IMR-90 (cell line): Measurements from ENCODE around the gene PRKN. TPM values are rescaled to one million over a fixed set of nuclear protein-coding genes. Genes with fewer than 3 reads are reported as not detected.

ENCODE experiments used
- ATAC-seq: fragments of 200-7000 bp; cut with Tn5 transposase; 2 replicates; pipeline ENCODE4 v1.9.1; 2020; ENCODE audit warnings: low read depth, mild to moderate bottlenecking, moderate library complexity
- BruUV-seq: library from RNA; stranded (reverse); fragments of 400-500 nt; replicated peaks from 2 replicates; lab custom pipeline; 2021; lab: Mats Ljungman, UMichigan
- CTCF ChIA-PET: fragments of 300-600 bp; formaldehyde crosslinking; extraction: SDS; loops from one replicate; lab custom pipeline; 2021; ENCODE audit warnings: antibody characterized with exemption; lab: Yijun Ruan, JAX
- POLR2A ChIA-PET: fragments of 300-600 bp; sonication (Branson Sonifier 250); formaldehyde crosslinking; loops from one replicate; lab custom pipeline; 2022; ENCODE audit warnings: antibody characterized with exemption; ENCODE audit not compliant: unreplicated experiment; lab: Charles Lee
- DNase-seq: peaks from one replicate; pipeline ENCODE4 v3.0.0; 2013
- H2AFZ ChIP-seq: replicated peaks from 2 replicates; pipeline ENCODE3; 2013; ENCODE audit warnings: low read length, mild to moderate bottlenecking; ENCODE audit not compliant: poor library complexity
- H2AK5ac ChIP-seq: 2 replicates; pipeline ENCODE4 v1.6.1; 2013; ENCODE audit warnings: low read depth, low read length, inconsistent platforms
- H2AK9ac ChIP-seq: replicated peaks from 2 replicates; pipeline ENCODE3; 2013; ENCODE audit warnings: mild to moderate bottlenecking, low read depth, low read length, moderate library complexity; ENCODE audit not compliant: poor library complexity
- H2BK120ac ChIP-seq: 2 replicates; pipeline ENCODE4 v1.6.1; 2013; ENCODE audit warnings: low read depth, low read length, inconsistent platforms
- H2BK15ac ChIP-seq: 3 replicates; pipeline ENCODE4 v1.6.1; 2013; ENCODE audit warnings: low read depth, low read length, inconsistent platforms
- H2BK20ac ChIP-seq: 2 replicates; pipeline ENCODE4 v1.6.1; 2013; ENCODE audit warnings: low read depth, mild to moderate bottlenecking, inconsistent platforms, low read length, moderate library complexity
- H2BK5ac ChIP-seq: 2 replicates; pipeline ENCODE4 v1.6.1; 2013; ENCODE audit warnings: mild to moderate bottlenecking, low read depth, low read length, inconsistent platforms; ENCODE audit not compliant: poor library complexity, severe bottlenecking
- H3K14ac ChIP-seq: replicated peaks from 2 replicates; pipeline ENCODE4 v1.6.1; 2013; ENCODE audit warnings: low read depth, low read length, inconsistent platforms
- H3K18ac ChIP-seq: 2 replicates; pipeline ENCODE4 v1.6.1; 2013; ENCODE audit warnings: low read depth, low read length, control low read depth
- H3K23ac ChIP-seq: 2 replicates; pipeline ENCODE4 v1.6.1; 2013; ENCODE audit warnings: low read depth, low read length, inconsistent platforms
- H3K27ac ChIP-seq: 2 replicates; pipeline ENCODE4 v1.5.1; 2013; ENCODE audit warnings: mild to moderate bottlenecking, control low read depth, low read length; ENCODE audit not compliant: insufficient read depth
- H3K27me3 ChIP-seq: 2 replicates; pipeline ENCODE4 v1.6.1; 2013; ENCODE audit warnings: low read length; ENCODE audit not compliant: control insufficient read depth, insufficient read depth
- H3K36me3 ChIP-seq: 2 replicates; pipeline ENCODE4 v1.6.1; 2013; ENCODE audit warnings: low read length, mixed read lengths; ENCODE audit not compliant: control insufficient read depth, insufficient read depth
- H3K4ac ChIP-seq: 2 replicates; pipeline ENCODE4 v1.6.1; 2013; ENCODE audit warnings: low read depth, low read length, inconsistent platforms
- H3K4me1 ChIP-seq: 2 replicates; pipeline ENCODE4 v1.6.1; 2013; ENCODE audit warnings: low read length, mixed read lengths; ENCODE audit not compliant: control insufficient read depth, insufficient read depth
- H3K4me2 ChIP-seq: 2 replicates; pipeline ENCODE4 v1.6.1; 2013; ENCODE audit warnings: low read depth, mild to moderate bottlenecking, control low read depth, low read length, moderate library complexity
- H3K4me3 ChIP-seq: 2 replicates; pipeline ENCODE4 v1.5.1; 2013; ENCODE audit warnings: low read depth, mild to moderate bottlenecking, control low read depth, low read length, moderate library complexity; ENCODE audit not compliant: insufficient read depth
- H3K56ac ChIP-seq: 2 replicates; pipeline ENCODE4 v1.6.1; 2013; ENCODE audit warnings: low read length, inconsistent platforms; ENCODE audit not compliant: insufficient read depth; ENCODE audit errors: extremely low read depth
- H3K79me1 ChIP-seq, 2 experiments: 2 replicates each; pipeline ENCODE4 v1.6.1; 2013; ENCODE audit warnings: low read length in 2 of 2, inconsistent platforms in 1 of 2, low read depth in 1 of 2
- H3K9ac ChIP-seq: 2 replicates; pipeline ENCODE4 v1.6.1; 2013; ENCODE audit warnings: low read depth, low read length, control low read depth
- H3K9me1 ChIP-seq: 2 replicates; pipeline ENCODE4 v1.6.1; 2013; ENCODE audit warnings: low read length, inconsistent platforms; ENCODE audit not compliant: insufficient read depth
- H3K9me3 ChIP-seq: 2 replicates; pipeline ENCODE4 v1.6.1; 2013; ENCODE audit warnings: low read length; ENCODE audit not compliant: control insufficient read depth, insufficient read depth
- H4K20me1 ChIP-seq: 2 replicates; pipeline ENCODE4 v1.6.1; 2013; ENCODE audit warnings: low read length, inconsistent platforms; ENCODE audit not compliant: insufficient read depth
- H4K5ac ChIP-seq: 2 replicates; pipeline ENCODE4 v1.6.1; 2013; ENCODE audit warnings: mild to moderate bottlenecking, low read depth, low read length, control low read depth
- H4K8ac ChIP-seq, 2 experiments: 2 replicates each; pipeline ENCODE4 v1.6.1; 2013; ENCODE audit warnings: low read depth in 2 of 2, low read length in 2 of 2, control low read depth in 1 of 2, inconsistent platforms in 1 of 2
- H4K91ac ChIP-seq: 2 replicates; pipeline ENCODE4 v1.6.1; 2013; ENCODE audit warnings: low read depth, low read length, inconsistent platforms; ENCODE audit not compliant: insufficient read depth
- CEBPB ChIP-seq: IDR thresholded peaks from 2 replicates; pipeline ENCODE4 v1.6.1; 2012; ENCODE audit warnings: low read depth, low read length, improper control_type of control experiment
- CHD1 ChIP-seq: IDR thresholded peaks from 2 replicates; pipeline ENCODE4 v1.6.1; 2012; ENCODE audit warnings: low read depth, low read length, improper control_type of control experiment
- FOS ChIP-seq: fragments of 150-350 bp; IDR thresholded peaks from 2 replicates; pipeline ENCODE4 v1.6.1; 2016; ENCODE audit warnings: low read depth, low read length
- MAFK ChIP-seq: IDR thresholded peaks from 2 replicates; pipeline ENCODE4 v1.6.1; 2012; ENCODE audit warnings: low read depth, low read length, improper control_type of control experiment
- MAZ ChIP-seq: IDR thresholded peaks from 2 replicates; pipeline ENCODE4 v1.6.1; 2012; ENCODE audit warnings: low read depth, mild to moderate bottlenecking, low read length, improper control_type of control experiment, moderate library complexity, borderline replicate concordance
- MXI1 ChIP-seq: IDR thresholded peaks from 2 replicates; pipeline ENCODE4 v1.6.1; 2012; ENCODE audit warnings: low read depth, mild to moderate bottlenecking, low read length, moderate library complexity, borderline replicate concordance
- RCOR1 ChIP-seq: IDR thresholded peaks from 2 replicates; pipeline ENCODE4 v1.6.1; 2012; ENCODE audit warnings: mild to moderate bottlenecking, low read length, improper control_type of control experiment; ENCODE audit not compliant: insufficient replicate concordance
- RFX5 ChIP-seq: IDR thresholded peaks from 2 replicates; pipeline ENCODE4 v1.8.0; 2012; ENCODE audit warnings: low read depth, mild to moderate bottlenecking, low read length, moderate library complexity
- WGBS, 2 experiments: methylation state at CpG; one replicate each; pipeline versions ENCODE4 v1.1.5 to v1.1.7; 2013; ENCODE audit warnings: missing lambda C conversion rate in 2 of 2; ENCODE audit not compliant: insufficient read length in 1 of 2; ENCODE audit errors: extremely low coverage in 2 of 2; 5-methylcytosine and 5-hydroxymethylcytosine counted together
- dilution Hi-C: fragments of 300-500 bp; cut with HindIII; formaldehyde crosslinking; loops from one replicate; pipeline ENCODE4 v1.14.3; 2018; ENCODE audit warnings: low sequenced_read_pairs; ENCODE audit not compliant: unreplicated experiment
- in situ Hi-C: fragments of 300-500 bp; cut with MboI; formaldehyde crosslinking; loops from 3 replicates; pipeline ENCODE4 v1.14.3; 2019; ENCODE audit warnings: low sequenced_read_pairs, inconsistent platforms, mixed read lengths
- intact Hi-C: fragments of 100-400 bp; cut with micrococcal nuclease; formaldehyde crosslinking; loops from 2 replicates; pipeline ENCODE4 v1.10.0; 2022
- polyA plus RNA-seq, 3 experiments: library from polyadenylated mRNA; depleted of rRNA; stranded (reverse); fragments of >200 nt; gene quantifications; 2 replicates each; pipeline ENCODE4 v1.2.3, GENCODE V29; 2012; ENCODE audit warnings: low replicate concordance in 1 of 3
- total RNA-seq: library from RNA; depleted of rRNA; stranded (reverse); fragments of >200 nt; gene quantifications from 2 replicates; pipeline ENCODE4 v1.2.3, GENCODE V29; 2012

PRKN gene
- total and polyA plus RNA-seq, 2 of the 4 experiments (the other 2 are of a cell fraction): 0.15 to 0.18 TPM

DNA sequence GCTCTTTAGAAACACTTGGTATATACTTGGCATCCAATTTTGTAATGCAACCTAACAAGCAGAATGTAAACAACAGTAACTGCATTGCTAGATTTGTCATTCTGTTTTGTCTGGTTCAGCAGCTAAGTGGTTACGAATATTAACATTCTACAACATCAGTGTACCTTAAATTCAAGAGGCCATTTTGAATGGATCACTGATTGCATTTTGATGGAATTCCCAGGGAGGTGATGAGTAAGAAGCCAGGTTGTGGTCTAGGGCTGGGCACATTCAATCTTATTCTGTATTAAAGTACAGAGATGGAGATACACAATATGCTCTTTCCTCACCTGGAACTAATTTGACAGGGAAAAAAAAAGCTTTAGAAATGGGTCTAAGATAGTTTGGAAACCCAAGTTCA is 483.5 kb downstream of the PRKN start:
- ATAC-seq (no peak), DNase-seq (no peak)
- Histone ChIP-seq H3K4ac (no peak overlapping the region), H2BK20ac (no peak overlapping the region), H2AFZ (no peak overlapping the region), H2AK9ac (no peak overlapping the region), H3K14ac (no peak overlapping the region), H3K9me1 (no peaks in the 10 kb centered on the region), H3K27me3 (no peaks in the 10 kb centered on the region), H3K4me3 (no peak overlapping the region), H3K56ac (no peak overlapping the region), H3K4me1 (no peaks in the 10 kb centered on the region), H3K4me2 (no peak overlapping the region), H3K18ac (no peak overlapping the region), H2AK5ac (no peak overlapping the region), H3K27ac (no peak overlapping the region), H3K9me3 (peaks cover 9% of the 10 kb centered on the region), H4K91ac (no peak overlapping the region), H3K36me3 (no peaks in the 10 kb centered on the region), H2BK120ac (no peak overlapping the region), H2BK5ac (no peak overlapping the region), H3K9ac (no peak overlapping the region), H4K20me1 (no peaks in the 10 kb centered on the region), H4K5ac (no peak overlapping the region), H4K8ac (no peak overlapping the region), H2BK15ac (no peak overlapping the region), H3K79me1 (no peaks in the 10 kb centered on the region), H3K23ac (no peak overlapping the region)
- POLR2A ChIA-PET: no interaction called here
- TF ChIP-seq RCOR1: no peak
- no peak for TF ChIP-seq CHD1
- TF ChIP-seq FOS: no peak
- no peak for TF ChIP-seq CEBPB
- TF ChIP-seq MAZ: no peak
- no peak for TF ChIP-seq RFX5
- no peak for TF ChIP-seq MAFK
- TF ChIP-seq MXI1: no peak
- BruUV-seq: no TSS peak
- in situ Hi-C loops: no loop called here
- CTCF ChIA-PET: no interaction called here
- WGBS, 2 experiments: no CpG with 5 or more reads among the region's 1 CpG
- dilution Hi-C loops: no loop called here
- intact Hi-C loops: no loop called here
